GM20000 (cell line): ENCODE measurements around the gene CCNI2.

ENCODE experiments used
- DNase-seq: peaks from one replicate; pipeline ENCODE4 v3.0.0; 2012; ENCODE audit warnings: low spot score
- CTCF ChIP-seq: IDR thresholded peaks from 2 replicates; pipeline ENCODE4 v1.5.1; 2012; ENCODE audit warnings: mild to moderate bottlenecking, control low read depth; ENCODE audit errors: extremely low read depth, missing control alignments

CCNI2 gene

GRCh38 chr5:132785864-132786263 lies 38.6 kb downstream of the CCNI2 start:
- no peak for DNase-seq
- TF ChIP-seq CTCF, result no peak

- no peak for DNase-seq
- no peak for TF ChIP-seq CTCF
These were observed 39.9 kb downstream of the CCNI2 start for GRCh38 chr5:132787076-132787475.

GRCh38 chr5:132788508-132788907 lies 41.3 kb downstream of the CCNI2 start:
- no peak for DNase-seq
- no peak for TF ChIP-seq CTCF

- no peak for TF ChIP-seq CTCF
- DNase-seq, result no peak
These were observed 42.0 kb downstream of the CCNI2 start for GRCh38 chr5:132788990-132789886.

GRCh38 chr5:132790201-132790865 lies 43.1 kb downstream of the CCNI2 start:
- no peak for DNase-seq
- TF ChIP-seq CTCF, result no peak

GRCh38 chr5:132791026-132791425 lies 43.8 kb downstream of the CCNI2 start:
- DNase-seq, result no peak
- no peak for TF ChIP-seq CTCF

GRCh38 chr5:132797651-132798050 lies 50.4 kb downstream of the CCNI2 start:
- TF ChIP-seq CTCF, result no peak
- DNase-seq, result no peak
